ENCODE data around the gene TPSD1. TPM values are rescaled to one million over a fixed set of nuclear protein-coding genes. Genes with fewer than 3 reads are reported as not detected.

Gene TPSD1
- total and polyA plus RNA-seq, 2 donors (not counting 1 experiment from before 2014, with no cell fraction given), result not detected

DNA sequence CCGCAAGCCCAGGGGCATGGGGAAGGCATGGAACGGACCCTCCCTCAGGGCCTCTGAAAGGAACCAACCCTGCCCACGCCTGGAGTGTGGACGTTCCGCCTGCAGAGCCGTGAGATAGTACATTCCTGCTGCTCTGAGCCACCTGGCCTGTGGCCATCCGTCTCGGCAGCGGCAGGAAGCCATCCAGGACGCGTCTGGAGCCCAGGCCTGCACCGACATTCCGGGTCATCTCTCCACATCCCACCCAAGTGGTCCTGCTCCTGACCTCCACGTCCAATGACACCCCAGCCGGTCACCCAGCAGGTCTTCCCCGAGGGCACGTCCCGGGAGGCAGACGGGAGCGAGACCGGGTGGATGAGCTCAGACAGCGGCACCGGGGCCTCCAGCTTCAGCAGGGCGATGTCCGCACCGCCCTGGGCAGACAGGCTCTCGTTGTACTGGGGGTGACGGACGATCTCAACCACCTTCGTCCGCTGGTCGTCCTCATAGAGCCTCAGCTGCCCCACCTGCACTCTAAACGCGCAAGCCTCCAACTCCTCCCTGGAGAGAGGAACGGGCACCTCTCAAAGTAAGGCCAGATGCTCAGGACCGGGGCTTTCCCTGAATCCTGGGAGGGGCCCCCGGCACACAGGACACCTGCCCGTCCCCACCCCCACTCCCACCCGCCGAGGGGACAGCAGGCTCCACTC lies 32.3 kb downstream of the TPSD1 start:
- H3K27ac ChIP-seq (ENCODE audit: low read length in 2 of 2), result no peak overlapping the region
- WGBS (ENCODE audit: insufficient coverage), result 76% methylated on average over 34 of the region's 40 CpGs
- H3K9me3 ChIP-seq (ENCODE audit: control extremely low read depth in 1 of 3, control insufficient read depth in 2 of 3, insufficient read depth in 1 of 3, low read length in 2 of 3), result peaks cover 0 to 6% (median 0%) of the 10 kb centered on the region in 3 donors
- ATAC-seq (ENCODE audit: low read depth), result no peak
- no peak overlapping the region for H3K9ac ChIP-seq (ENCODE audit: low read length)
- no peak for DNase-seq
- H3K79me2 ChIP-seq (ENCODE audit: control insufficient read depth, insufficient read depth, low read length), result no peaks in the 10 kb centered on the region
- no peaks in the 10 kb centered on the region for H3K36me3 ChIP-seq (replicated peaks in 1 of 2; ENCODE audit: control extremely low read depth in 1 of 2, control insufficient read depth in 1 of 2, extremely low read depth in 1 of 2, insufficient read depth in 2 of 2, low read length in 1 of 2)
- H3K4me3 ChIP-seq (ENCODE audit: control extremely low read depth in 1 of 5, extremely low read depth in 1 of 5, insufficient read depth in 1 of 5, low read depth in 2 of 5, low read length in 4 of 5), result no peak overlapping the region
- peaks cover 4% of the 10 kb centered on the region for H3K4me1 Mint-ChIP-seq
- H3K9me3 Mint-ChIP-seq (ENCODE audit: insufficient read depth), result no peaks in the 10 kb centered on the region
- peaks cover 0 to 31% (median 8%) of the 10 kb centered on the region in 4 experiments for H3K27me3 ChIP-seq (replicated peaks in 1 of 4; ENCODE audit: control extremely low read depth in 1 of 4, control insufficient read depth in 3 of 4, insufficient read depth in 4 of 4, low read length in 3 of 4)
- no peak overlapping the region for H3K27ac Mint-ChIP-seq
- H4K20me1 ChIP-seq (ENCODE audit: control insufficient read depth, insufficient read depth, low read length, poor library complexity, severe bottlenecking), result no peaks in the 10 kb centered on the region
- H3K4me1 ChIP-seq (ENCODE audit: control insufficient read depth in 2 of 2, insufficient read depth in 2 of 2, low read length in 2 of 2), result peaks cover 12% of the 10 kb centered on the region in 2 donors
- no peak for TF ChIP-seq EZH2 (IDR thresholded peaks at IDR 0.05; ENCODE audit: borderline replicate concordance, insufficient read depth, low read depth, low read length, poor library complexity, severe bottlenecking)
- TF ChIP-seq, protein P1, sequence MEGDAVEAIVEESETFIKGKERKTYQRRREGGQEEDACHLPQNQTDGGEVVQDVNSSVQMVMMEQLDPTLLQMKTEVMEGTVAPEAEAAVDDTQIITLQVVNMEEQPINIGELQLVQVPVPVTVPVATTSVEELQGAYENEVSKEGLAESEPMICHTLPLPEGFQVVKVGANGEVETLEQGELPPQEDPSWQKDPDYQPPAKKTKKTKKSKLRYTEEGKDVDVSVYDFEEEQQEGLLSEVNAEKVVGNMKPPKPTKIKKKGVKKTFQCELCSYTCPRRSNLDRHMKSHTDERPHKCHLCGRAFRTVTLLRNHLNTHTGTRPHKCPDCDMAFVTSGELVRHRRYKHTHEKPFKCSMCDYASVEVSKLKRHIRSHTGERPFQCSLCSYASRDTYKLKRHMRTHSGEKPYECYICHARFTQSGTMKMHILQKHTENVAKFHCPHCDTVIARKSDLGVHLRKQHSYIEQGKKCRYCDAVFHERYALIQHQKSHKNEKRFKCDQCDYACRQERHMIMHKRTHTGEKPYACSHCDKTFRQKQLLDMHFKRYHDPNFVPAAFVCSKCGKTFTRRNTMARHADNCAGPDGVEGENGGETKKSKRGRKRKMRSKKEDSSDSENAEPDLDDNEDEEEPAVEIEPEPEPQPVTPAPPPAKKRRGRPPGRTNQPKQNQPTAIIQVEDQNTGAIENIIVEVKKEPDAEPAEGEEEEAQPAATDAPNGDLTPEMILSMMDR (IDR thresholded peaks at IDR 0.05), result no peak
- H3K4me2 ChIP-seq (replicated peaks; ENCODE audit: low read depth, low read length, poor library complexity, severe bottlenecking), result no peak overlapping the region
- H3K27me3 Mint-ChIP-seq, result peaks cover 20% of the 10 kb centered on the region
- no peak overlapping the region for H2AFZ ChIP-seq (ENCODE audit: insufficient read depth, low read depth, low read length, poor library complexity, severe bottlenecking)
- no peak overlapping the region for H3K4me3 Mint-ChIP-seq
- ChIA-PET POLR2A (no interaction called here), CTCF (no interaction called here)
- intact Hi-C loops (cut with micrococcal nuclease), result no loop called here

DNA sequence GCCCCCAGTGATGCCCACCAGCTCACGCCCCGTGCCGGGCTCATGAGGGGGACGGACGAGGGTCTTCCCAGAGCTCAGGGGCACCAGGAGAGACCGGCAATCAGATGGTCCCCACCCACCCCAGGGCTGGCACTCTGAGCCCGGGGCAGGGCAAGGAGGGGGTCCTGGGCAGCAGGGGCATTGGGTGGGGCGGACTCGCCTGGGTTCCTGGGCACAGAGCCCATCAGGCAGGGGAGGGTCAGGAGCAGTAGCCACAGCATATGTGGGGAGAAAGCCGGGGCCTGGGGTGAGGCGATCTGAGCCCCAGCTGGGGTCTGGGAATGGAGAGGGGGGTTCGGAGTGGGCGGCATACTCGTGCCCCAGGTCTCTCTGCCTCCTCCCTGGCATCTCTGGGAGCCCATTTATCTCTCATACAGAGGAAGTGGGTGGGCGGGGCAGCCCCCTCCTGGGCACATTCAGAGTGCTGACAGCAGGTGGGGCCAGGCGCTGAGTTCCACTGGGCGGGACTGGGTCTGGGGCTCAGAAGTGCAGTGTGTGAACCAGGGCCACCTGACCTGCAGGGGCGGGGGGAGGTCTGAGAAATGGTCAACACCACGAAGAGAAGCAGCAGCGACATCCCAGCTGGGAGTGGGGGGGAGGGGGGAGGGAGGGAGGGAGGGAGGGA lies 33.1 kb downstream of the TPSD1 start:
- DNase-seq (no peak), ATAC-seq (ENCODE audit: low read depth) (peak; percentile 51)
- no peak overlapping the region for H3K4me3 Mint-ChIP-seq
- H3K27me3 ChIP-seq (replicated peaks in 1 of 4; ENCODE audit: control extremely low read depth in 1 of 4, control insufficient read depth in 3 of 4, insufficient read depth in 4 of 4, low read length in 3 of 4), result peaks cover 0 to 35% (median 8%) of the 10 kb centered on the region in 4 experiments
- H3K79me2 ChIP-seq (ENCODE audit: control insufficient read depth, insufficient read depth, low read length), result no peaks in the 10 kb centered on the region
- H3K4me1 ChIP-seq (ENCODE audit: control insufficient read depth in 2 of 2, insufficient read depth in 2 of 2, low read length in 2 of 2), result peaks cover 12% of the 10 kb centered on the region in 2 donors
- no peak overlapping the region for H3K9ac ChIP-seq (ENCODE audit: low read length)
- H3K27ac Mint-ChIP-seq, result no peak overlapping the region
- no peak overlapping the region for H3K4me3 ChIP-seq (ENCODE audit: control extremely low read depth in 1 of 5, extremely low read depth in 1 of 5, insufficient read depth in 1 of 5, low read depth in 2 of 5, low read length in 4 of 5)
- peaks cover 0 to 6% (median 0%) of the 10 kb centered on the region in 3 donors for H3K9me3 ChIP-seq (ENCODE audit: control extremely low read depth in 1 of 3, control insufficient read depth in 2 of 3, insufficient read depth in 1 of 3, low read length in 2 of 3)
- ChIA-PET CTCF (interaction anchor here (2.0 kb wide), 1 partner anchor 10 kb away, joined by 7 read pairs; no protein-coding TSS in a partner anchor), POLR2A (no interaction called here)
- H3K9me3 Mint-ChIP-seq (ENCODE audit: insufficient read depth), result no peaks in the 10 kb centered on the region
- H3K27me3 Mint-ChIP-seq, result peaks cover 23% of the 10 kb centered on the region
- no peak overlapping the region for H2AFZ ChIP-seq (ENCODE audit: insufficient read depth, low read depth, low read length, poor library complexity, severe bottlenecking)
- no peak overlapping the region for H3K4me2 ChIP-seq (replicated peaks; ENCODE audit: low read depth, low read length, poor library complexity, severe bottlenecking)
- no peak for TF ChIP-seq EZH2 (IDR thresholded peaks at IDR 0.05; ENCODE audit: borderline replicate concordance, insufficient read depth, low read depth, low read length, poor library complexity, severe bottlenecking)
- TF ChIP-seq, protein P1 (IDR thresholded peaks at IDR 0.05), result no peak
- peaks cover 4% of the 10 kb centered on the region for H3K4me1 Mint-ChIP-seq
- H4K20me1 ChIP-seq (ENCODE audit: control insufficient read depth, insufficient read depth, low read length, poor library complexity, severe bottlenecking), result no peaks in the 10 kb centered on the region
- 50% methylated on average over 10 of the region's 20 CpGs for WGBS (ENCODE audit: insufficient coverage)
- H3K27ac ChIP-seq (ENCODE audit: low read length in 2 of 2), result no peak overlapping the region
- intact Hi-C loops (cut with micrococcal nuclease), result no loop called here
- H3K36me3 ChIP-seq (replicated peaks in 1 of 2; ENCODE audit: control extremely low read depth in 1 of 2, control insufficient read depth in 1 of 2, extremely low read depth in 1 of 2, insufficient read depth in 2 of 2, low read length in 1 of 2), result no peaks in the 10 kb centered on the region
